HG02759 (cell line): ENCODE results near the gene CTDP1.
"Not testable (repeated sequence)": the region's sequence is repeated elsewhere in the genome, so short reads cannot be mapped to it uniquely, and the experiment has no call there.

Experiments used
- ATAC-seq: cut with Tn5 transposase; IDR thresholded peaks from one replicate; pipeline ENCODE4 v1.9.1; 2021; ENCODE audit warnings: mild to moderate bottlenecking, moderate library complexity; ENCODE audit not compliant: unreplicated experiment

Gene CTDP1

DNA sequence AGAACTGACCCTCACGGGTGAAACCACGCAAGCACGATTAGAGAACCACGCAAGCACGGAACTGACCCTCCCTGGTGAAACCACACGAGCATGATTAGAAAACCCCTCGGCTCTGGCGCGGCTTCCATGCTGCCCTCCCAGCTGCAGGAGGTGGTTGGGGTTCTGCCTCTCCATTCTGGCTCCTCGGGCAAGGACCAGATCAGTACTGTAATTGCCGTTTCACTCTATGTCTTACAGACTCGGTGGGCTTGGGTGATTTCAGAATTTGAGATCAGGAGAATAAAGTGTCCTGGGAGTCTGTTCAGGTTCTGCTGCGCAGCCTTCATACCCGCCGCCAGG, 59.8 kb downstream of the CTDP1 start:
- ATAC-seq = no peak

DNA sequence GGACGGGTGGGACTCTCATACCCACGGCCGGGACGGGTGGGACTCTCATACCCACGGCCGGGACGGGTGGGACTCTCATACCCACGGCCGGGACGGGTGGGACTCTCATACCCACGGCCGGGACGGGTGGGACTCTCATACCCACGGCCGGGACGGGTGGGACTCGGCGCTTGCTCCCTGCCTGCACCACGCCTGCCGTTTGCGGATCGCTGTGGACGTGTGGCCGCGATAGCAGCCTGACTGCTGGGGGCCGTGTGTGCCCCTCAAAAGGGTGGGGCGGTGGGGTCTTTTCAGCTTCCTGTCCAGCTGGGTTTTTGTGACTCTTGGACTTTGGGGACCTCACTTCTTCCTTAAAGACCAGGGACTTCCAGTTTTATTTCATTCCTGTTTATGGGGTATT, 60.4 kb downstream of the CTDP1 start:
- ATAC-seq = not testable (repeated sequence)

DNA sequence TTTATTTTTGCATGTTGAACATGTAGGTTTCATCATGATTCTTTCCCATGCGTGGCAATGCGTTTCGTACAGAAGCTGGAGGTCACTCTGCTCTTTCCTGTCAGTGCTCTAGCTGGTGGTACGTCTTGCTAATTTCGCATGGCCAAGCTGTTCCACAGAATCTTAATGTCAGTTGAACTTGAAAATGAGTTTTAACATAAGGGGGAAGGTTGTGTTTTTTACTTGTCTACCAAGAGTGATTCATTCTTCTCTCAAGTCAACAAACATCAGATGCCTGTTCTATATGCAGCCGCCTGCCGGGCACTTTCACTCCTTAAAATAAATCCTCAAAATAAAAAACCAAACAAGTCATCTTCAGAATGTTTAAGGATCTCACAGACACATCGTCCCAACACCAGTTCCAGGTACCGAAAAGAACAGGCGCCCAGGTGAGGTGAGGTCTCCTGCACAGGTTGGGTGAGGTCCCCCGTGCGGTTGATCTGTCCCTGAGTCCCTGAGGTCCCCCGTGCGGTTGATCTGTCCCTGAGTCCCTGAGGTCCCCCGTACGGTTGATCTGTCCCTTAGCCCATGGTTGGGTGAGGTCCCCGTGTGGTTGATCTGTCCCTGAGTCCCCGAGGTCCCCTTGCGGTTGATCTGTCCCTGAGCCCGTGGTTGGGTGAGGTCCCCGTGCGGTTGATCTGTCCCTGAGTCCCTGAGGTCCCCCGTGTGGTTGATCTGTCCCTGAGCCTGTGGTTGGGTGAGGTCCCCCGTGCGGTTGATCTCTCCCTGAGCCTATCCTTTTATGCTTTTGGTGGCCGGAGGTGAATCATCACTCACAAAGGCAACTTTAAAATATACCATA, 61.1 kb downstream of the CTDP1 start:
- no peak for ATAC-seq

DNA sequence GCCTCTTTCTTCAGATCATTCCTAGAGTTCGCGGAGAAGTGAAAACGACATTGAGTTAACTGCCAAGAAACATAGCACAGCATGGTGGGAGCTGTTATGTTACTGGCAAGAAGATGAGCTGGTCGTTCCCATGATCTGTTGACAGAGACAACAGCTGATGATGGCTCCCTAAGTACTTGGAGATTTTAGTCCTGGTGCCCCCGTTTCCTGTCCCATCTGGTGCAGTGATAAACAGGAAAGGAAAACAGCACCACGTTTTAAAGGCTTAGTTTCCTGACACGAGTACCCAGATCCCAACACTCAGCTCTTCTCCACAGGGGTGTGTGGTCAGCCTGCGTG, 61.7 kb downstream of the CTDP1 start:
- ATAC-seq = no peak

DNA sequence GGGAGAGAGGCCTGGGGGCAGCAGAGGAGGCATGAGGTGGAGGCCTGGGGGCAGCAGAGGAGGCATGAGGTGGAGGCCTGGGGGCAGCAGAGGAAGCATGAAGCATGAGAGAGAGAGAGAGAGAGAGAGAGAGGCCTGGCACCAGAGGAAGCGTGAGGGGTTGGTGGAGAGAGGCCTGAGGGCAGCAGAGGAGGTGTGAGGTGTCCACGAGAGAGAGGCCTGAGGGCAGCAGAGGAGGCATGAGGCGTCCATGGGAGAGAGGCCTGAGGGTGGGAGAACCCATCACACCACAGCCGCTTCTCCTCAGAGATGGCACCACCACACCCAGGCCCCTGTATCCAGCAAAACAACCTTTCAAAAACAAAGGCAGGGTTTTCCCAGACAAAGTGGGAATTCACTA, 62.5 kb downstream of the CTDP1 start:
- no peak for ATAC-seq

DNA sequence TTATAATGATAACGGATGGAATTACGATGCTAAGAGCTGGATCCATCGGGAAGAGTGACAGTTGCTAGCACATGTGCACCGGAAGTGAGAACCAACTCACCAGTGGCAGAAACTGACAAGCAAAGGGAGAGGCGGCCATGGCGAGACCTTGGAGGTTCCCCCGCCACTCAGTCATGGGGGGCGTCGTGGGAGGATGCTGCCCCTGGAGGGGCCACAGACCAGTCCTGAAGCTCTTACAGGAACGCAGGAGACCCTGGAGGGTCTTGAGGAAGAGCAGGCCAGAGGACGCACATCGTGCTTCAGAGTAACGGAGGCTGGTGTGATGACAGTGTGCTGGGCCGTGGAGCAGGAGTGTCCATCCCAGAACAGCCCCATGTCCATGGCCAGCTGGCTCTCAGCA, 65.0 kb downstream of the CTDP1 start:
- no peak for ATAC-seq

DNA sequence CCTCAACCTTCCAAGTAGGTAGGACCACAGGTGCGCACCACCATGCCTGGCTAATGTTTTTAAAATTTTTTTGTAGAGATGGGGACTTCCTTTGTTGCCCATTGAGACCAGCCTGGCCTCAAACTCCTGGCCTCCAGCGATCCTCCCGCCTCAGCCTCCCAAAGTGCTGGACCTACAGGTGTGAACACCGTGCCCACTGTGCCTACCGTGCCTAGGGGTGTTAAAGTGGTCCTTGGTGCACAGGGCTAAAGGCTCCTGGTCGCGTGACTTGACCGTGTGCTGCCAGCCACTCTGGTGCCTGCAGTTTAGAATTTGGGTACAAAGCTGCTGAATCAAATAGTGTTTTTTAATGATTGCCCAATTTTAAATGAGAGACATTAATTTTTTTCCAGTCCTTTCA, 67.1 kb downstream of the CTDP1 start:
- no peak for ATAC-seq

- no peak for ATAC-seq
These were observed 67.7 kb downstream of the CTDP1 start for GRCh38 chr18:79747156-79747845.

- ATAC-seq = no peak
These were observed 68.9 kb downstream of the CTDP1 start for GRCh38 chr18:79748321-79749180.

- ATAC-seq = no peak
These were observed 69.9 kb downstream of the CTDP1 start for GRCh38 chr18:79749251-79750191.

- no peak for ATAC-seq
These were observed 71.5 kb downstream of the CTDP1 start for GRCh38 chr18:79750980-79751571.

- ATAC-seq = not testable (repeated sequence)
These were observed 72.4 kb downstream of the CTDP1 start for GRCh38 chr18:79751918-79752578.

DNA sequence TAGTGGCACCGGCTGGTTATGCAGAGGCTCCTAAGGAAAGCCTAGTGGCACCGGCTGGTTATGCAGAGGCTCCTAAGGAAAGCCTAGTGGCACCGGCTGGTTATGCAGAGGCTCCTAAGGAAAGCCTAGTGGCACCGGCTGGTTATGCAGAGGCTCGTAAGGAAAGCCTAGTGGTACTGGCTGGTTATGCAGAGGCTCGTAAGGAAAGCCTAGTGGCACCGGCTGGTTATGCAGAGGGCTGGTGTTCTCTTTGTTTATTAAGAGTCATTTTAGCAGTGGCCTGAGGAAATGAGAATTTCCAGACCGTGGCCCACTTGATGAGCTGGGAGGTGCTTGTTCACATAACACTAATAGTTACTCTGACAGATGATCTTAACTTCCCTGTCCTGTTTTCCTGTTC, 73.3 kb downstream of the CTDP1 start:
- ATAC-seq = not testable (repeated sequence)

DNA sequence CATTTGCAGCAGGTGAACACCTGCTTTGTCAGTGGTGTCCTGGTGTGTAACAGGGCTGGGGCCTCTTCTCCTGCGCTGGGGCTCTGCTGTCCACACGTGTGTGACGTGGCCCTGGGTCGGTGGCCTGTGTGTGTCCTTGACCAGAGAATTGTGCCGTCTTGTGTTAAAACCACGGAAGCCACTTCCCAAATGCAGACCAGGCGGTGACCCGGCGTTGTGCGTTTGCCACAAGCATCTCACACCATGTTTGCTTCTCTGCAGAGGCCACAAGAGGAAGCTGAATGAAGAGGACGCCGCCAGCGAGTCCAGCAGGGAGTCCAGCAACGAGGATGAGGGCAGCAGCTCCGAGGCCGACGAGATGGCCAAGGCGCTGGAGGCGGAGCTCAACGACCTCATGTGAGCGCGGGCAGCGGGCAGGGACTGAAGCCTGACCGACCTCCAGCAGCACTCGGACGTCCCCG, 73.8 kb downstream of the CTDP1 start:
- ATAC-seq = no peak

DNA sequence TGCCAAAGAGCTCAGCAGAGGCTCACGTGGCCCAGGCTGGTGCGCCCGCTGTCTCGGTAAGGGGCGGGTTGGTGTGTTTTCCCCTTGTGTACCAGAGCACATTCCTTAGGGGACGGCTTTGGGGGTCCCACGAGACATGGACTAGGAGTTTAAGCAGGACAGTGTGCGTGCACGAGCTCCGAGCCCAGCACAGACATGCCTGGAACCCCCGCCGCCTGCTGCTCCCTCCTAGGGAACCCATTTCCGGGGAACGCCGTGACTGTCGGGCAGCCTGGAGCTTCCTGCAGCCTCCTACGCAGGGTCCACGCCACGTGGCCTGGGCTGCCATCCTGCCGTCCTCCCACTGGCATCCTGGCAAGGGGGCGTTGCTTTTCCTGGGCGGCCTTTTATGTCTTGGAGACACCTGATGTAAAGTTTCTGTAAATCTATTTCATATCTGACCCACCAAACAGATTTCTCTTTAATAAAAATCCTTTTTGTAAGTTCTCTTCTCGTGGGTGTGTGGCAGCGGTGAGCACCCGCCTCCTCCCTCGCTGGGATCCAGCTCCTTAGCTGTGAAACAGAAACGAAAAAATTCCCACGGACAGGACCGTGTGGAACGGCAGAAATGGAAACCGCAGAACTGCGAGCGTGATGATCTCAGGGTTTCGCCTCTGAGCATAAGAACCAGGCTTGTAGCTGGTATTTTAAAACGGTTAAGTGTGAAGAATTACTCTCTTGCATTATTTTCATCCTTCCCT, 74.6 kb downstream of the CTDP1 start:
- no peak for ATAC-seq

DNA sequence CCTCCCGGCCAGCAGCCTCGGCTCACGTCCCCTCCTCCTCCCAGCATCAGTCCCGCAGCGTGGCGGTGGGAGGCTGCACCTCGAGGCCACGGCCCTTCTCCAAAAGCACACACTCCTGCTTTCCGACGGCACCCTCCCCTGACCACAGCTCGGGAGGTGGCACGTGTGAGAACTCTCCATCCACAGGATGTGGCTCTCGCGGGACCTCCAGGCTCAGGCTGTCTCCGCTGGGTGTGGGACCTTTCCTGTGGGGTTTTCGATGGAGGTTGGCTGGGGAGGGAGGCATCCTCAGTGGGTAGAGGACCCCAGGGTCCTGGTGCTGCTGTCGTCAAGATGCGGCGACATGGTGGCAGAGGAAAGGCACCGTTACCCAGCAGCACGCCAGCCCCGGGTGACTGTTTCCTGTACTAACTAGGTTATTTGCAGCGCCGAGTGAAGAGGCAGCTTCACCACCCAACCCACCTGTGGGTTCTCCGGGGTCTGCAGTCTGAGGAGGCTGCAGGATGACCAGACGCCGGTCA, 75.3 kb downstream of the CTDP1 start:
- no peak for ATAC-seq

DNA sequence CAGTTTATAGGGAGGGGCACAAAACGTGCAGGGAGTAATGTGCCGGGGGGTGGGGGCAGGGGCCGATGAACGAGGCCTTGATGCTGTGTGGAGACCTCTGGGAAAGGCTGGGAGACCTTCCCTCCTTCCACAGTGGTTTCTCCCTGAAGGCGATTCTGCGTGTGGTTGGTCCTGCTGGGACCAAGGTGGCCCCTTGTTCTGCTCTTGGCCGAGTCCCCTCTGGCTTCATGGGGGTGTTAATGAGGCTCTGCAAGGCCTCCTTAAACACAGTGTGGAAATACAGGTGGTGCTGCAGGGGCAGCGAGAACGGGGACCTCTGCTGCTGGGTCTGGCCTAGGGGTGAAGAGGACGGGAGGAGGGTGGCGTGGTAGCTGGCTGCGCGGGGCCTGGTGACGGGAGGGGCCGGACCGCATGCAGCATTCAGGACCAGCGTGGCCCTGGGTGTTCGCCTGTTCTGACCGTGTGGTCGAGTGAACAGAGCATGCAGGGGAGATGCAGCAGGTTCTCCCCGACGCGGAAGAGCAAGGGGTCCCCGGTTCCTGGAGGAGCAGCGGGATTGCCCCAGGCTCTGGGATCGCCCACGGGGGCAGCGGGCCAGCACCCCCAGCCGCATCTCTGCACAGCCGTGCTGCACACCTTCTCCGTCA, 76.0 kb downstream of the CTDP1 start:
- no peak for ATAC-seq

DNA sequence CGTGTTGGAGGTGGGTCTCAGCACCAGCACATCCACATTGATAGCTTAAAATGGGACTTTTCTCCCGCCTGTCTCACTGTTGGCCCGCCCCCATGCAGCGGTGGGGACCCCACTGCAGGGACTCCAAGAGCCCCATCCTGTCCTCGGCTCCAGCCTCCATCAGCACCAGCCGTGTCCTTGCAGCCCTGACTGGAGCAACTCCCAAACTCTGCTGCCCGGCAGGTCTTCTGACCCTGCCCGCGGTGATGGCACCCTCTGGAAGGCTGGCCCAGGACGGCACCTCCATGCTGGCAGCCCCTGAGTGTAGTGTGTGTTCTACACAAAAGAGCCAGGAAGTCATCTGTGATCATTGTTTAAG, 76.5 kb downstream of the CTDP1 start:
- ATAC-seq = no peak
